ENCODE measurements around the gene BTG2. TPM values are rescaled to one million over a fixed set of nuclear protein-coding genes. Genes with fewer than 3 reads are reported as not detected.
A peak's percentile ranks its signal among the peaks of the same experiment; 100 is the strongest.

The BTG2 gene
- total and polyA plus RNA-seq, 9 donors = 60.3 to 133 (median 92.6) TPM

DNA sequence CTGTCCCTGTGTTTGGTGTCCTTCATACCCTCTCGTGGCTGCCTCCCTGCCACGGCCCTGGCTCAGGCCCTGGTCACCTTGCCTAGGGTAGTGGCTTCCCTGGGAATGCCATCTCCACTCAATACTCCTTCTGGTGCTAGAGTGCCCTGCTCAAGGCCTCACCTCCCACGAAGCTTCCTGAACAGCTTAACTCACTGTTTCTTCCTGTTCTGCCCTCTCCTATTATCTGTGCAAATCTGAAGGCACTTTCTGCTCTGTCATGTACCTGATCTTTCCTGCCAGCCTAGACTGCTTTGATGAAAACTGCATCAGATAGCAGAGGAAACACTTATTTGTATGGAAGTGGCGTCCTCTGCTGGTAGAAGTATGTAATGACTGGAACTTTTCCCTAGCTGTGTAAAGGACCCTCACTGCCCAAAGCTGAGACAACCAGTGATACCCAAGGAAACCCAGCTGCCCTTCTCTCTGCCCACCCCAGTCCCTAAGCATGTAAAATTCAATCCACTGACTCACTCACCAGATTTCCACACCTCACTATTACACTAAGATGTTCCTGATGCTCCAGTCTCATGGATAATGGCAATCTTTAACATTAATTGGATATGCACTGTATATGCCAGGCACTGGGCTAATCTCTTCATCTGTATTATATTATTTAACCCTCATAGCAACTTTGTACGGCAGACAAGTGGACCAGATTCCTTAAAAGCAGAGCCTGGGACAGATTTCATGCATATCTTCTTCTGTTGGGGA, 36.2 kb upstream of the BTG2 start:
- H3K4me3 ChIP-seq (ENCODE audit: low read length) = no peak overlapping the region
- H3K27ac ChIP-seq (ENCODE audit: low read length) = no peak overlapping the region
- WGBS (ENCODE audit: insufficient coverage) = 71% methylated on average over 2 of the region's 5 CpGs
- DNase-seq = peak; percentile 75
- no peaks in the 10 kb centered on the region for H3K9me3 ChIP-seq (replicated peaks; ENCODE audit: control insufficient read depth, low read depth, low read length)
- peaks cover 38% of the 10 kb centered on the region for H3K4me1 ChIP-seq (ENCODE audit: control insufficient read depth, insufficient read depth, low read length)
- H3K27me3 ChIP-seq (ENCODE audit: control insufficient read depth, insufficient read depth, low read length) = peaks cover 5% of the 10 kb centered on the region
- no peaks in the 10 kb centered on the region for H3K36me3 ChIP-seq (ENCODE audit: control insufficient read depth, insufficient read depth, low read length)

GRCh38 chr1:203269654-203270020, 35.7 kb upstream of the BTG2 start:
- WGBS (ENCODE audit: insufficient coverage) = 49% methylated on average over 4 of the region's 5 CpGs
- H3K4me1 ChIP-seq (ENCODE audit: control insufficient read depth, insufficient read depth, low read length) = peaks cover 43% of the 10 kb centered on the region

GRCh38 chr1:203270448-203270847, 34.9 kb upstream of the BTG2 start:
- H3K4me1 ChIP-seq (ENCODE audit: control insufficient read depth, insufficient read depth, low read length) = peaks cover 51% of the 10 kb centered on the region
- H3K4me3 ChIP-seq (ENCODE audit: low read length) = no peak overlapping the region
- no peak for DNase-seq
- peaks cover 5% of the 10 kb centered on the region for H3K27me3 ChIP-seq (ENCODE audit: control insufficient read depth, insufficient read depth, low read length)
- no peaks in the 10 kb centered on the region for H3K9me3 ChIP-seq (replicated peaks; ENCODE audit: control insufficient read depth, low read depth, low read length)
- WGBS (ENCODE audit: insufficient coverage) = 87% methylated on average over 3 of the region's 4 CpGs
- no peaks in the 10 kb centered on the region for H3K36me3 ChIP-seq (ENCODE audit: control insufficient read depth, insufficient read depth, low read length)
- H3K27ac ChIP-seq (ENCODE audit: low read length) = no peak overlapping the region

More at GRCh38 chr1:203269654-203270020, 35.7 kb upstream of the BTG2 start:
- no peaks in the 10 kb centered on the region for H3K9me3 ChIP-seq (replicated peaks; ENCODE audit: control insufficient read depth, low read depth, low read length)
- no peak overlapping the region for H3K27ac ChIP-seq (ENCODE audit: low read length)
- DNase-seq = no peak
- H3K4me3 ChIP-seq (ENCODE audit: low read length) = no peak overlapping the region
- H3K36me3 ChIP-seq (ENCODE audit: control insufficient read depth, insufficient read depth, low read length) = no peaks in the 10 kb centered on the region
- H3K27me3 ChIP-seq (ENCODE audit: control insufficient read depth, insufficient read depth, low read length) = peaks cover 5% of the 10 kb centered on the region

- peak; percentile 89 for DNase-seq
- Histone ChIP-seq H3K36me3 (ENCODE audit: control insufficient read depth, insufficient read depth, low read length) (no peaks in the 10 kb centered on the region), H3K4me3 (ENCODE audit: low read length) (no peak overlapping the region), H3K27ac (ENCODE audit: low read length) (no peak overlapping the region), H3K9me3 (replicated peaks; ENCODE audit: control insufficient read depth, low read depth, low read length) (no peaks in the 10 kb centered on the region), H3K27me3 (ENCODE audit: control insufficient read depth, insufficient read depth, low read length) (peaks cover 3% of the 10 kb centered on the region), H3K4me1 (ENCODE audit: control insufficient read depth, insufficient read depth, low read length) (peaks cover 58% of the 10 kb centered on the region)
- WGBS (ENCODE audit: insufficient coverage) = no CpG with 5 or more reads among the region's 8 CpGs
Observed at GRCh38 chr1:203271018-203271743, 34.1 kb upstream of the BTG2 start.

GRCh38 chr1:203271962-203272632, 33.2 kb upstream of the BTG2 start:
- H3K4me1 ChIP-seq (ENCODE audit: control insufficient read depth, insufficient read depth, low read length) = peaks cover 66% of the 10 kb centered on the region
- DNase-seq = peak; percentile 53
- no peak overlapping the region for H3K27ac ChIP-seq (ENCODE audit: low read length)
- H3K4me3 ChIP-seq (ENCODE audit: low read length) = no peak overlapping the region
- H3K9me3 ChIP-seq (replicated peaks; ENCODE audit: control insufficient read depth, low read depth, low read length) = no peaks in the 10 kb centered on the region
- H3K36me3 ChIP-seq (ENCODE audit: control insufficient read depth, insufficient read depth, low read length) = no peaks in the 10 kb centered on the region
- H3K27me3 ChIP-seq (ENCODE audit: control insufficient read depth, insufficient read depth, low read length) = peaks cover 3% of the 10 kb centered on the region
- WGBS (ENCODE audit: insufficient coverage) = no CpG with 5 or more reads among the region's 6 CpGs

DNA sequence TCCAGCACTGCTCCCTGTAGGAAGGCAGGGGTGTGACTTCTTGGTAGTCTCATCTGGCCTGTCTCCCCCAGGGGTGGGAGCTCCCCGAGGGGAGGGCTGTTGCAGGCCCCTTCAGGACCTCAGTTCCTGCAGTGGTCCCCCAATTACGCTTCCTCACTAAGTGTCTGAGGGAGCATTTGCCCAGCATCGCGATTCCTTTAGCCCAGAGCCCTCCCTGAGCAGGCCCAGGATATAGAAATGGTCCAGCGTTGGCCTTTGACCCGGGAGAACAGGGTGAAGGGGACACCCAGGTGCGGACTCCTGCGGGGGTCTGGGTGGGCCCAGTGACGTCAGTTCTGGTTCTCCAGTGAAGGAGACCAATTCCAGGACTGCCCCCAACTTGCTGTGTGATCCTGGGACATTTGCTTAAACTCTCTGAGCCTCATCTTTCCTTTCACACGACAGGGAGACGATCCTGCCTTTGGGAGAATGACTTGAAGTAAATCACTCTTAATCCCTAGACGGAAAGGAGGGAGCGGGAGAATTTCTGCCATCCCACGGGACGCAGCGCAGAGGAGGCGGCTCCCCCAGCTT, 32.6 kb upstream of the BTG2 start:
- Histone ChIP-seq H3K9me3 (replicated peaks; ENCODE audit: control insufficient read depth, low read depth, low read length) (no peaks in the 10 kb centered on the region), H3K4me1 (ENCODE audit: control insufficient read depth, insufficient read depth, low read length) (peaks cover 70% of the 10 kb centered on the region), H3K27me3 (ENCODE audit: control insufficient read depth, insufficient read depth, low read length) (peaks cover 3% of the 10 kb centered on the region), H3K27ac (ENCODE audit: low read length) (no peak overlapping the region), H3K4me3 (ENCODE audit: low read length) (no peak overlapping the region), H3K36me3 (ENCODE audit: control insufficient read depth, insufficient read depth, low read length) (no peaks in the 10 kb centered on the region)
- peak; percentile 19 for DNase-seq
- WGBS (ENCODE audit: insufficient coverage) = 31% methylated on average over 15 of the region's 17 CpGs

GRCh38 chr1:203273206-203273868, 32.0 kb upstream of the BTG2 start:
- Histone ChIP-seq H3K36me3 (ENCODE audit: control insufficient read depth, insufficient read depth, low read length) (no peaks in the 10 kb centered on the region), H3K27ac (ENCODE audit: low read length) (peak overlapping the region; percentile 49), H3K4me1 (ENCODE audit: control insufficient read depth, insufficient read depth, low read length) (peaks cover 74% of the 10 kb centered on the region), H3K9me3 (replicated peaks; ENCODE audit: control insufficient read depth, low read depth, low read length) (no peaks in the 10 kb centered on the region), H3K27me3 (ENCODE audit: control insufficient read depth, insufficient read depth, low read length) (peaks cover 3% of the 10 kb centered on the region), H3K4me3 (ENCODE audit: low read length) (peak overlapping the region; percentile 30)
- under 1% methylated on average over 23 of the region's 32 CpGs for WGBS (ENCODE audit: insufficient coverage)
- peak; percentile 89 for DNase-seq

DNA sequence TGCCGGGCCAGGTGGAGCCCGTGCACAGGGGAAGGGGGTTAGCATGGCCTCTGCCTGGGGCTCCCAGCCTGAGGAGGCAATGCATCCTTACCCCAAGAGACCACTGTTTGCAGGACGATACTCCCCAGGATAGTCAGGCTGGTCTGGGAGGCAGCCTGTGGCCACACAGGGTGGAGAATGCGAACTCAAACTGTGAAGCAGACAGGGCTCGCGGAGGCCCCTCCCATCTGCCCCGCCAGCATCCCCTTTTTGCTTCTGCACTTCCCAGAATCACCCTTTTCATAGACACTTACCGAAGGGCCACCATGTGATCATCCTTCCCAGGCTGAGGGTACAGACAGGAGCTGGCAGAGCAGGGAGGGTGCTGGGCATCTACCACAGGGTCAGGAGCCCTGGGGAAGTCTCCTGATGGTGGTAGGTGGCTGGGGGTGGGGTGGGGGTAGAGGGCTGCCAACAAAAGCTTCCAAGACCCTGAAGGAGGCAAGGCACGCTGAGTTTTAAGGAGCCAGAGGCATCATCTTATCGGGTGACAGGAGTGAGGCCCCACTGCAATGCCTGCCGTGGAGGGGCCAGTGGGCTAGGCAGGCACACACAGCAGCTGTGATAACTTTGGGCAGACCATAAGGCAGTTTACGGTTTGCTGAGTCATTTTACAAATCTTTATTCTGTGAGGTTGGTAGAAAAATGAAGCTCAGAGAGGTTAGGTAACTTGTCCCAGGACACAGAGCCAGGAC, 31.3 kb upstream of the BTG2 start:
- WGBS (ENCODE audit: insufficient coverage) = 88% methylated on average over 4 of the region's 12 CpGs
- DNase-seq = peak; percentile 59
- H3K36me3 ChIP-seq (ENCODE audit: control insufficient read depth, insufficient read depth, low read length) = no peaks in the 10 kb centered on the region
- H3K4me3 ChIP-seq (ENCODE audit: low read length) = no peak overlapping the region
- H3K9me3 ChIP-seq (replicated peaks; ENCODE audit: control insufficient read depth, low read depth, low read length) = no peaks in the 10 kb centered on the region
- peaks cover 81% of the 10 kb centered on the region for H3K4me1 ChIP-seq (ENCODE audit: control insufficient read depth, insufficient read depth, low read length)
- peak overlapping the region; percentile 48 for H3K27ac ChIP-seq (ENCODE audit: low read length)
- H3K27me3 ChIP-seq (ENCODE audit: control insufficient read depth, insufficient read depth, low read length) = peaks cover 3% of the 10 kb centered on the region

GRCh38 chr1:203274603-203275381, 30.5 kb upstream of the BTG2 start:
- Histone ChIP-seq H3K9me3 (replicated peaks; ENCODE audit: control insufficient read depth, low read depth, low read length) (no peaks in the 10 kb centered on the region), H3K27me3 (ENCODE audit: control insufficient read depth, insufficient read depth, low read length) (no peaks in the 10 kb centered on the region), H3K27ac (ENCODE audit: low read length) (peak overlapping the region; percentile 48), H3K36me3 (ENCODE audit: control insufficient read depth, insufficient read depth, low read length) (no peaks in the 10 kb centered on the region), H3K4me1 (ENCODE audit: control insufficient read depth, insufficient read depth, low read length) (peaks cover 88% of the 10 kb centered on the region), H3K4me3 (ENCODE audit: low read length) (no peak overlapping the region)
- peak; percentile 60 for DNase-seq
- 82% methylated on average over 7 of the region's 12 CpGs for WGBS (ENCODE audit: insufficient coverage)

Measured in muscle of leg (tissue), 11 donors.